Urinary bladder (tissue), 4 donors: ENCODE results near the gene DUSP18. TPM values are rescaled to one million over a fixed set of nuclear protein-coding genes. Genes with fewer than 3 reads are reported as not detected.
"Not testable (repeated sequence)": the region's sequence is repeated elsewhere in the genome, so short reads cannot be mapped to it uniquely, and the experiment has no call there.

Experiments used
- DNase-seq: peaks from one replicate; pipeline ENCODE4 v3.0.0-alpha.2; 2015; ENCODE audit errors: extremely low spot score
- H3K27ac ChIP-seq: one replicate; pipeline ENCODE4 v1.5.1; 2013; ENCODE audit warnings: low read depth, mild to moderate bottlenecking, moderate library complexity
- H3K36me3 ChIP-seq: one replicate; pipeline ENCODE4 v1.6.1; 2013; ENCODE audit warnings: mild to moderate bottlenecking, moderate library complexity; ENCODE audit not compliant: insufficient read depth
- H3K4me1 ChIP-seq: one replicate; pipeline ENCODE4 v1.6.1; 2013; ENCODE audit warnings: mild to moderate bottlenecking, moderate library complexity; ENCODE audit not compliant: insufficient read depth
- H3K4me3 ChIP-seq: one replicate; pipeline ENCODE4 v1.5.1; 2013; ENCODE audit warnings: low read depth, low read length
- WGBS: extraction: QIAGEN DNeasy Blood & Tissue Kit; methylation state at CpG from one replicate; pipeline ENCODE4 v1.1.7; 2013; 5-methylcytosine and 5-hydroxymethylcytosine counted together
- polyA plus RNA-seq: library from polyadenylated mRNA; stranded (reverse); fragments of 200-250 nt; gene quantifications from one replicate; pipeline ENCODE4 v1.2.3, GENCODE V29; 2013
- total RNA-seq: library from RNA; depleted of rRNA; stranded (reverse); fragments of >200 nt; gene quantifications from one replicate; pipeline ENCODE4 v1.2.3, GENCODE V29; 2014
- donor health status: healthy with polysubstance abuse.
- donor health status: healthy.

The DUSP18 gene
- 8.6 TPM for total RNA-seq
- polyA plus RNA-seq, result 4.1 TPM

- Histone ChIP-seq H3K27ac (no peak within 1 kb of the TSS), H3K4me1 (no peaks in the 10 kb centered on the region)
- DNase-seq, result peak; percentile 84
These were observed at the start of gene DUSP18 for GRCh38 chr22:30667494-30668385. Gene DUSP18 (minus strand): TSS chr22:30667875. CDS start chr22:30664003, 3,872 bp downstream.

GRCh38 chr22:30714062-30714461 lies 46.4 kb upstream of the DUSP18 start:
- 93% methylated on average over 2 of the region's 2 CpGs for WGBS
- no peaks in the 10 kb centered on the region for H3K4me1 ChIP-seq
- no peak overlapping the region for H3K27ac ChIP-seq
- no peak overlapping the region for H3K4me3 ChIP-seq
- DNase-seq, result no peak
- no peaks in the 10 kb centered on the region for H3K36me3 ChIP-seq

More at GRCh38 chr22:30667494-30668385, at the start of gene DUSP18:
- Histone ChIP-seq H3K36me3 (peaks cover 2% of the 10 kb centered on the region), H3K4me3 (peak within 1 kb of the TSS; percentile 85)
- under 1% methylated on average over 77 of the region's 77 CpGs for WGBS

- Histone ChIP-seq H3K36me3 (no peaks in the 10 kb centered on the region), H3K27ac (no peak overlapping the region), H3K4me3 (no peak overlapping the region), H3K4me1 (no peaks in the 10 kb centered on the region)
- WGBS, result 96% methylated on average over 1 of the region's 1 CpG
- no peak for DNase-seq
These were observed 44.4 kb upstream of the DUSP18 start for GRCh38 chr22:30712094-30712493.

DNA sequence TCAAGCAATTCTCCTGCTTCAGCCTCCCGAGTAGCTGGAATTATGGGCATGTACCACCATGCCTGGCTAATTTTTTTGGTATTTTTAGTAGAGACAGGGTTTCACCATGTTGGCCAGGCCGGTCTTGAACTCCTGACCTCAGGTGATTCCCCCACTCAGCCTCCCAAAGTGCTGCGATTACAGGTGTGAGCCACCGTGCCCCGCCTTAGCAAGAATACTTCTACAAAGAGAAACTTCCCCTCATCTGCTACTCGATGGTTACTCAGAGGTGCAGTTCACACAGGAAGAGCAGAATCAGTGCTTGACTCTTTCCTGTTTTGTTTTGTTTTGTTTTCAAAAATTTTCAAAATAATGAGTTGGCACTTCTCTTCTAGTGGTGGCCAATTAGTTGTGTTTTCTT lies 42.3 kb upstream of the DUSP18 start:
- H3K36me3 ChIP-seq, H3K4me3 ChIP-seq, H3K4me1 ChIP-seq, H3K27ac ChIP-seq, DNase-seq: not testable (repeated sequence)
- WGBS, result 88% methylated on average over 6 of the region's 6 CpGs

GRCh38 chr22:30705710-30706651 lies 38.3 kb upstream of the DUSP18 start:
- WGBS, result 58% methylated on average over 11 of the region's 11 CpGs
- no peaks in the 10 kb centered on the region for H3K36me3 ChIP-seq
- no peak overlapping the region for H3K27ac ChIP-seq
- H3K4me1 ChIP-seq, result no peaks in the 10 kb centered on the region
- H3K4me3 ChIP-seq, result no peak overlapping the region
- no peak for DNase-seq

GRCh38 chr22:30704978-30705377 lies 37.3 kb upstream of the DUSP18 start:
- WGBS, result 96% methylated on average over 5 of the region's 5 CpGs
- H3K27ac ChIP-seq, result no peak overlapping the region
- H3K4me3 ChIP-seq, result no peak overlapping the region
- no peaks in the 10 kb centered on the region for H3K36me3 ChIP-seq
- no peak for DNase-seq
- H3K4me1 ChIP-seq, result no peaks in the 10 kb centered on the region

- no peaks in the 10 kb centered on the region for H3K36me3 ChIP-seq
- H3K4me3 ChIP-seq, result no peak overlapping the region
- no peaks in the 10 kb centered on the region for H3K4me1 ChIP-seq
- H3K27ac ChIP-seq, result no peak overlapping the region
- DNase-seq, result no peak
- 94% methylated on average over 1 of the region's 1 CpG for WGBS
These were observed 35.2 kb upstream of the DUSP18 start for GRCh38 chr22:30702856-30703255.

DNA sequence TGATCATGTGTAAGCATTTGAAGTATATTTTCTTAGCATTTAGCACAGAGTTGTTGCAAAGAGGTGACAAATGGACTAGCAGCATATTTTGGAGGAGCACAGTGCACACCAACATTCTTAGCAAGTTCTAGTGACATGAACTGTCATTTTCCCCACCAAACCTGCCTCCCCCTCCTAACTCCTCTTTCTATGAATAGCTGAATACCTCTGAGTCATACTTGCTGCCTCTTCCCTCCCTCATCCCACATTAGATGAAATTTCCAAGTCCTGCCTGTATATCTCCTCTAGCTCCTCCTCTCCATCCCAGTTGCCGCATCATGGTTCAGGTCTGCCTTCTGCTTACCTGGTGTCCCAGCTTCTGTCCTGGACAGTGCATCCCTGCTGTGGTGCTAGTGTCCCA lies 34.2 kb upstream of the DUSP18 start:
- WGBS, result 96% methylated on average over 1 of the region's 1 CpG
- no peak overlapping the region for H3K27ac ChIP-seq
- no peaks in the 10 kb centered on the region for H3K4me1 ChIP-seq
- H3K36me3 ChIP-seq, result no peaks in the 10 kb centered on the region
- DNase-seq, result no peak
- H3K4me3 ChIP-seq, result no peak overlapping the region

- no peak for DNase-seq
- WGBS, result 96% methylated on average over 7 of the region's 7 CpGs
- Histone ChIP-seq H3K4me1 (no peaks in the 10 kb centered on the region), H3K4me3 (no peak overlapping the region), H3K27ac (no peak overlapping the region), H3K36me3 (no peaks in the 10 kb centered on the region)
These were observed 30.3 kb upstream of the DUSP18 start for GRCh38 chr22:30697975-30698374.

GRCh38 chr22:30695871-30696655 lies 28.4 kb upstream of the DUSP18 start:
- WGBS, result 91% methylated on average over 7 of the region's 7 CpGs
- no peaks in the 10 kb centered on the region for H3K4me1 ChIP-seq
- H3K27ac ChIP-seq, result no peak overlapping the region
- no peak overlapping the region for H3K4me3 ChIP-seq
- H3K36me3 ChIP-seq, result no peaks in the 10 kb centered on the region
- no peak for DNase-seq

GRCh38 chr22:30695351-30695851 lies 27.7 kb upstream of the DUSP18 start:
- Histone ChIP-seq H3K27ac (no peak overlapping the region), H3K36me3 (no peaks in the 10 kb centered on the region), H3K4me3 (no peak overlapping the region), H3K4me1 (no peaks in the 10 kb centered on the region)
- no peak for DNase-seq
- WGBS, result 68% methylated on average over 15 of the region's 15 CpGs

DNA sequence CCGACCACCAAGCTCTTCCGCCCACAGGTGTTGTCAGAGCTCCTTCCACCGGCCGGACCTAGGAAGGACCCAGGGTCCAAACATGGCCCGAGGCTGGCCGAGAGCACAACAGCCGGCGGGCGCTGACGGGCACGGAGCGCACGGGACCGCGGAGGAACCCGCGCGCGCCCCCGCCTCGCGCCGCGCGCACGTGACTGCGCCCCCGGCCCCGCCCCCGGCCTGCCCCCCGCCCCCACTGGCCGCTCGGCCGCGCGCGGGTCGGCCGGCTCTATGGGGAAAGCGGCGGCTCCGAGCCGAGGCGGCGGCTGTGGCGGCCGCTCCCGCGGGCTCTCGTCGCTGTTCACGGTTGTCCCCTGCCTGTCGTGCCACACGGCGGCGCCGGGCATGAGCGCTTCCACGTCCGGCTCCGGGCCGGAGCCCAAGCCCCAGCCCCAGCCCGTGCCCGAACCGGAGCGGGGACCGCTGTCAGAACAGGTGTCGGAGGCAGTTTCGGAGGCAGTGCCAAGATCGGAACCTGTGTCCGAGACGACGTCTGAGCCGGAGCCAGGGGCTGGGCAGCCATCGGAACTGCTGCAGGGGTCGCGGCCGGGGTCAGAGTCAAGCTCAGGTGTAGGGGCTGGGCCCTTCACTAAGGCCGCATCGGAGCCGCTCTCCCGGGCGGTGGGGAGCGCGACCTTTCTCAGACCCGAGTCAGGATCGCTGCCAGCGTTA lies 27.1 kb upstream of the DUSP18 start, which contains the start of gene OSBP2:
Gene OSBP2, plus strand, starts transcription at position 235 of the 711 bp plus-strand sequence. Its CDS starts 36 bp downstream, at position 271.
- no peak within 1 kb of the TSS for H3K27ac ChIP-seq
- H3K4me3 ChIP-seq, result peak within 1 kb of the TSS; percentile 49
- H3K4me1 ChIP-seq, result no peaks in the 10 kb centered on the region
- DNase-seq, result no peak
- no peaks in the 10 kb centered on the region for H3K36me3 ChIP-seq
- WGBS, result 2% methylated on average over 85 of the region's 88 CpGs
